Spleen (tissue), 7 donors: ENCODE data around the gene SLC23A2.

Source experiments
- CTCF ChIP-seq, 11 experiments: fragments of 200-600 bp in 7 of 11; fragments of 450-650 bp in 4 of 11; sonication (generic) in 4 of 11; IDR thresholded peaks in 8 of 11; conservative IDR thresholded peaks in 3 of 11; 1 replicate in 7 of 11; 2 replicates in 4 of 11; pipeline versions ENCODE4 v1.4.0 to v1.8.0; 2016 to 2021; ENCODE audit warnings: antibody characterized with exemption in 11 of 11, inconsistent platforms in 4 of 11, mild to moderate bottlenecking in 1 of 11
- POLR2A ChIP-seq, 3 donors: fragments of 450-650 bp; IDR thresholded peaks; one replicate each; pipeline ENCODE4 v1.5.1; 2017; ENCODE audit warnings: antibody characterized with exemption in 3 of 3, mild to moderate bottlenecking in 1 of 3
- donor health status: DM: no; HTN: no; CAD: no; lungs with moderate emphysema.
- donor health status: DM: no; HTN: no; CAD: no.
- donor health status: DM: no; HTN: no; CAD: no.

- no peak for TF ChIP-seq POLR2A (IDR thresholded peaks at IDR 0.05)
- TF ChIP-seq CTCF (IDR thresholded peaks at IDR 0.05 in 8 of 11, conservative IDR thresholded peaks at IDR 0.05 in 3 of 11), result no peak
These were observed 43.4 kb downstream of the SLC23A2 start for GRCh38 chr20:4957939-4958362.
